ENCODE measurements around the gene RPS14. TPM values are rescaled to one million over a fixed set of nuclear protein-coding genes. Genes with fewer than 3 reads are reported as not detected.

RPS14 gene
- total RNA-seq, 4 donors from 2014 or later, result 1,098 to 4,026 (median 2,484) TPM

GRCh38 chr5:150394912-150395687 is 54.4 kb downstream of the RPS14 start:
- H3K4me1 ChIP-seq, result no peaks in the 10 kb centered on the region
- no peak overlapping the region for H3K4me3 ChIP-seq
- TF ChIP-seq CTCF (IDR thresholded peaks at IDR 0.05), result no peak
- no peak for TF ChIP-seq POLR2A (IDR thresholded peaks at IDR 0.05)
- 69 to 78% methylated on average over 8 to 12 of the region's 13 CpGs for WGBS, 2 donors
- no peak overlapping the region for H3K27ac ChIP-seq
- H3K27me3 ChIP-seq, result no peaks in the 10 kb centered on the region
- H3K9me3 ChIP-seq, result no peaks in the 10 kb centered on the region
- DNase-seq, result no peak
- intact Hi-C loops (cut with DNase I), result no loop called here
- H3K36me3 ChIP-seq, result peaks cover 17 to 100% (median 38%) of the 10 kb centered on the region in 3 donors

GRCh38 chr5:150394131-150394530 is 55.4 kb downstream of the RPS14 start:
- H3K27ac ChIP-seq, result no peak overlapping the region
- intact Hi-C loops (cut with DNase I), result no loop called here
- WGBS, 2 donors, result 30% methylated on average over 2 to 3 of the region's 3 CpGs
- no peaks in the 10 kb centered on the region for H3K9me3 ChIP-seq
- no peak for DNase-seq
- no peaks in the 10 kb centered on the region for H3K4me1 ChIP-seq
- H3K36me3 ChIP-seq, result peaks cover 18 to 100% (median 42%) of the 10 kb centered on the region in 3 donors
- H3K4me3 ChIP-seq, result no peak overlapping the region
- no peak for TF ChIP-seq CTCF (IDR thresholded peaks at IDR 0.05)
- no peak for TF ChIP-seq POLR2A (IDR thresholded peaks at IDR 0.05)
- no peaks in the 10 kb centered on the region for H3K27me3 ChIP-seq

GRCh38 chr5:150393096-150393645 is 56.4 kb downstream of the RPS14 start:
- Histone ChIP-seq H3K27me3 (no peaks in the 10 kb centered on the region), H3K36me3 (peaks cover 20 to 100% (median 44%) of the 10 kb centered on the region in 3 donors), H3K4me1 (no peaks in the 10 kb centered on the region), H3K9me3 (no peaks in the 10 kb centered on the region), H3K27ac (no peak overlapping the region), H3K4me3 (no peak overlapping the region)
- TF ChIP-seq POLR2A (IDR thresholded peaks at IDR 0.05), result no peak
- TF ChIP-seq CTCF (IDR thresholded peaks at IDR 0.05), result no peak
- 88 to 89% methylated on average over 1 to 2 of the region's 3 CpGs for WGBS, 2 donors
- intact Hi-C loops (cut with DNase I), result no loop called here
- no peak for DNase-seq

- Histone ChIP-seq H3K27me3 (no peaks in the 10 kb centered on the region), H3K4me1 (no peaks in the 10 kb centered on the region), H3K9me3 (no peaks in the 10 kb centered on the region), H3K4me3 (no peak overlapping the region), H3K27ac (no peak overlapping the region), H3K36me3 (peaks cover 24 to 100% (median 48%) of the 10 kb centered on the region in 3 donors)
- no peak for DNase-seq
- intact Hi-C loops (cut with DNase I), result no loop called here
- TF ChIP-seq POLR2A (IDR thresholded peaks at IDR 0.05) (no peak), CTCF (IDR thresholded peaks at IDR 0.05) (no peak)
- 92% methylated on average over 4 of the region's 7 CpGs; no CpG with 5 or more reads in 1 of the 2 donors for WGBS, 2 donors
Observed at GRCh38 chr5:150392680-150393079, 56.9 kb downstream of the RPS14 start.

Other genes starting within 250 kb of the RPS14 start
- under 1 TPM in 1 of 4 donors, not detected in 3; 0.04 TPM for gene CAMK2A, start 160.0 kb downstream of the RPS14 start, total RNA-seq
- 1 to 10 TPM; 2.1 to 7.2 (median 5.1) TPM for gene ARSI, start 146.8 kb downstream of the RPS14 start, total RNA-seq
- gene TCOF1, start 92.0 kb downstream of the RPS14 start, total RNA-seq, result 10 to 100 TPM; 18.2 to 41.4 (median 24.8) TPM
- 1,000 to 10,000 TPM in 1 of 4 donors, 100 to 1,000 TPM in 2, 10 to 100 TPM in 1; 91.0 to 1,037 (median 261) TPM for gene CD74, start 36.8 kb downstream of the RPS14 start, total RNA-seq
- gene NDST1, start 58.4 kb upstream of the RPS14 start, total RNA-seq, result 100 to 1,000 TPM in 3 of 4 donors, 10 to 100 TPM in 1; 76.5 to 205 (median 118) TPM
- gene SYNPO, start 190.9 kb upstream of the RPS14 start, total RNA-seq, result 1 to 10 TPM; 2.5 to 8.8 (median 5.6) TPM
- under 1 TPM in 1 of 4 donors, not detected in 3; under 0.01 TPM for gene MYOZ3, start 211.5 kb upstream of the RPS14 start, total RNA-seq

Measured in esophagus squamous epithelium (tissue), 5 donors.